SU-DHL-6 (cell line): ENCODE measurements around the gene TMA7.

ENCODE experiments used
- CTCF ChIP-seq: fragments of 200-600 bp; sonication (generic); IDR thresholded peaks from one replicate; pipeline ENCODE4 v1.5.1; 2017; ENCODE audit warnings: antibody characterized with exemption, mild to moderate bottlenecking, low read length, moderate library complexity; ENCODE audit not compliant: insufficient read depth, poor library complexity, severe bottlenecking
- EZH2phosphoT487 ChIP-seq: fragments of 200-600 bp; sonication (generic), shearing (Covaris generic); conservative IDR thresholded peaks from 2 replicates; pipeline ENCODE4 v1.6.1; 2018; ENCODE audit warnings: mild to moderate bottlenecking, antibody characterized with exemption, low read length, moderate library complexity, mixed read lengths

- TF ChIP-seq CTCF (no peak), EZH2phosphoT487 (no peak)
Observed at GRCh38 chr3:48473617-48473952, 33.5 kb downstream of the TMA7 start.
